Measurements from ENCODE around the gene ATP5PD.

ATP5PD gene

GRCh38 chr17:74990581-74991105 lies 56.1 kb downstream of the ATP5PD start:
- H3K9me3 ChIP-seq (ENCODE audit: control insufficient read depth, low read length), result no peaks in the 10 kb centered on the region

More at GRCh38 chr17:74990581-74991105, 56.1 kb downstream of the ATP5PD start:
- Histone ChIP-seq H3K4me1 (ENCODE audit: control insufficient read depth, insufficient read depth, low read length) (peaks cover 49% of the 10 kb centered on the region), H3K9ac (ENCODE audit: low read length) (no peak overlapping the region), H3K36me3 (ENCODE audit: control insufficient read depth, insufficient read depth, low read length) (no peaks in the 10 kb centered on the region), H3K27me3 (ENCODE audit: control insufficient read depth, insufficient read depth, low read length) (no peaks in the 10 kb centered on the region), H3K4me3 (ENCODE audit: low read length) (no peak overlapping the region)
